Suppressor macrophage treated with lipopolysaccharide for 1 hour (primary cell): ENCODE measurements around the gene KIAA1671.

ENCODE experiments used
- DNase-seq, 3 donors: peaks; one replicate each; pipeline ENCODE4 v3.0.0-alpha.2; 2020 to 2022

Gene KIAA1671

DNA sequence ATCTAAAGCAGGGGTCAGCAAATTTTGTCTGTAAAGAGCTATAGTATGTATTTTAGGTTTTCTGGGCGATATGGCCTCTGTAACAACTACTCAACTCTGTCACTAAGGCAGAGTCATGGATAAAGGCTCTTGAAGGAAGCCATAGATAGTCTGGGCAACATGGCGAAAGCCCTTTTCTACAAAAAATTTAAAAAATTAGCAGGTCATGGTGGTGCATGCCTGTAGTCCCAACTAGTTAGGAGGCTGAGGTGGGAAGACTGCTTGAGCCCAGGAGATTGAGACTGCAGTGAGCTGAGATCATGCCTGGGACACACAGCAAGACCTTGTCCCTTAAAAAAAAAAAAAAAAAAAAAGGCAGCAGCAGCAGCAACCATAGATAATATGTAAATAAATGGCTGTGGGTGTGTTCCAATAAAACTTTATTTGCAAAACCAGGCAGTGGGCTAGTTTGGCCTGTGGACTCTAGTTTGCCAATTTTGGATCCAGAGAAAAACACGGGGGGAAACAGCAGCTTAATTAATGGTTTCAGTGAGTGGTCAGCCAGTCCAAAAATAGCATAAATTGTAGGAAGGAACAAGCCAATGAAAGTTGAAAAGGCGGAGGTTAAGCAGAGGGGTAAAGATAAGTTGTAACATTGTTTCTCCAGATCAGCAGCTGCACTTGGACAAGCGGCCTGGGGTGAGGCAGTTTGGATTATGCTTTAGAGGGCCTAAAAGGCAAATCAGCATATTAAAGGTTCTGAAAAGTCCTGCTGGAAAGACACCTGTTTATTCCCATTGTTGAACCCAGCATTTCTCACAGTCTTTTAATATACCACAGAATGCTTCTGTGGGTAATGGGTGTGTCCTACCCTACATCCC, 62.6 kb downstream of the KIAA1671 start:
- DNase-seq, result peak in 1 of 3 donors; percentile 5

DNA sequence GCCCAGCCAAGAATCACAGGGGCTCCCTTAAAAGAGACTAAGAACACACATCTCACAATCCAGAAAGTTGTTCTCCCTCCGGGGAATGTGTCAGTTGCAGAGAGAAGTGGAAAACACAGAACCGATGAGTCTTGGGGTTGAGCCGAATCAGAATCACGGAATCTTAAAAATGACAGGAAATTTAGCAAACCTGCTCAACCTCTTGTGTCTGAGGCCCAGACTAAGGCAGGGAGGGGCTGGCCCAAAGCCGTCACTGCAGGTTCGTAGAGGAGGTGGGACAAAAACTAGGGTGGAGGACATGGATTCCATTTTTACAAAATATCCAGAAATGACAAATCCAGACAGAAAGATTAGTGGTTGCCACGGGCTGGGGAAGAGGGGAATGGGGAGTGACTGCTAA, 63.8 kb downstream of the KIAA1671 start:
- DNase-seq, result no peak

DNA sequence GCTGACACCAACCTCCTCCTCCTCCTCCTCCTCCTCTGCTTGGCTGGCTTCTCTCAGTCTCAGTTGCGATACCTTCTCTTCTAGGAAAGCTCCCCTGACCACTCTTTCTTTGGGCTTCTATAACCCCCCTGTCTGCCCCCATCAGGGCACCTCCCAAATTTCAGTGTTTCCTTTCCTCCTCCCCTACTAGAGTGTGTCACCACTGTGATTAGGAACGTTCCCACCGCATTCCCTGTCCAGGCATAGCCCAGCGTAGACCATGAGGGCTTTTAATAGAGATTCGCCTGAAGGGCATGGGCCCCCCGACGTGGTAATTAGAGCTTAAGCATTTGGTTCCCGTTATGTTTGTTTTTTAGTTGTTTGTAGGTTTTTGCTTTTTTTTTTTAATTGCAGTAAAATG, 65.5 kb downstream of the KIAA1671 start:
- no peak for DNase-seq

DNA sequence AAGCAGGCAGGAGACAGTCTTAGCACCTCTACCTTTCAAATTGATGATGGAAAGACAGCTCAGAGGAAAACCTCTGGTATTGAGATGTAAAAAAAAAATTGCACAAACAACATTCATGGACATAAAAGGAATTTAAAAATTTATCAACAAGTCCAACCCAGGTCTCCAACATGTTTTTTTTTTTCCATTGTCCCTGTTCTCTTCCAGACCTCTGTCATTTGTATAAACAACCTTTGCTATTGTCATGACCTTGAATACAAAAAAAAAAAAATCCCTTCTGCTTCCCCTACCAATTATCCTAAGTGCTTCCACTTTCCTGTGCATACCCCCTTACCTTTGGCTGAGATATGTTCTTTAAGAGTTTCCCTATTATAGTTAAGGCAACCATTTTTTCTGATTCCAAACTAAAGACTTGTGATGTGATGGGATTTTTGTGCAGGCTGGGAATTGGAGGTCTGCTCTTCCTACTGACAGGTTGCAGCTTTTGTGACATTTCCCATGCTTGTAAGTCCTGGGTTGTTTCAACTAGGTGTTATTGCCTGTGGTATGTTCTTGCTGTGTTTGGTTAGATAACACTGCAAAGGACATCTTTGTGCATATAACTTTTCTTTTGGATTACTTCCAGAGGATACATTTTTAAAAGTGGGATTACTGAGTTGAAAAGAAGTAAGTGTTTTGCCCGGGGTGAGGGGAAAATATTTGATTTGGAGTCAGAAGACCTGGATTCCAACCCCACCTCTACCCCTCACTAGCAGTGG, 67.1 kb downstream of the KIAA1671 start:
- no peak for DNase-seq

DNA sequence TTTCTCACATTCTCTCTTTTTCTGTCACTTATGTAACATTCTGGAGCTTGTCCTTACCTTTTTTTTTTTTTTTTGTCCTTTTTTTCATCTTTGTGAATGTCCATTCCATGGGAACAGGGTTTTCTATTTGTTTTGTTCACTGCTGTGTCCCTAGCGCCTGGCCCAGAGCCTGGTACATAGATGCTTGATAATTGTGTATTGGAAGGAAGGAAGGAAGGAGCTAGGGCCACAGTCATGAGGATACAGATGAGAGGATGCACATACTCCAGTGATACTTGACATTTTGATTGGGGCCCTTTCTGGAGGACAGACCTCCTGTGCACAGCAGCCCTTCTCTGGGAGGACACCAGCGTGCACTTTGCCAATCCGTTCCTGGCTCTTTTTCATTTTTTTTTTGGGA, 68.9 kb downstream of the KIAA1671 start:
- DNase-seq, result no peak

DNA sequence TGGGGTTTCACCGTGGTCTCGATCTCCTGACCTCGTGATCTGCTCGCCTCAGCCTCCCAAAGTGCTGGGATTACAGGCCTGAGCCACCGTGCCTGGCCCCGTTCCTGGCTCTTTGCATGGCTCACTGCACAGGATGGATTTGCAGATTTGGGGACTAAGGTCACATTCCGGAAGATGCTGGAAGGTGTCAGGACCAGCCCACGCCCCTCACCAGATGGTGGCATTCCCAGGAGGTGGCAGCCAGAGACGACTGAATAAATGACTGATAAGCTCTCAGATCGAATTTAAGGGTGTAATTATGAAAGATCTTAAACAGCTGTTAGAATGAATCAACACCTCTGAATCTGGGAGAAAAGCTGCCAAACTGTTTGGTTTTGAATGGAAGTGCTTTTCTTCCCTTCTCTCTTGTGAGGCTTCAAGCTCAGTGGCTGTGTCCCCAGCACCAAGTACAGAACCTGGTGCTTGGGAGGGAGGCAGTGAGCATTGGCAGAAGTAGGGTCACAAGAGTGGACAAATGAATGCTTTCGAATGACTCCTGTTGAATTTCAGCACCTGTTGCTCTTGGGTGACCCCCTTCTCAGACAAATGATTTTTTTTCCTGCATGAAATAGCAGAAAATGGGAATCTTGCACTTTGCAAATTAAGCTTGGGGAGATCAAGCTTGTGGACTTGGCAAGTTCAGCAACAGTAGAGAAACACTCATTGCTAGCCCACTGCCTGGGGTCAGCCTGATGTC, 69.6 kb downstream of the KIAA1671 start:
- no peak for DNase-seq

DNA sequence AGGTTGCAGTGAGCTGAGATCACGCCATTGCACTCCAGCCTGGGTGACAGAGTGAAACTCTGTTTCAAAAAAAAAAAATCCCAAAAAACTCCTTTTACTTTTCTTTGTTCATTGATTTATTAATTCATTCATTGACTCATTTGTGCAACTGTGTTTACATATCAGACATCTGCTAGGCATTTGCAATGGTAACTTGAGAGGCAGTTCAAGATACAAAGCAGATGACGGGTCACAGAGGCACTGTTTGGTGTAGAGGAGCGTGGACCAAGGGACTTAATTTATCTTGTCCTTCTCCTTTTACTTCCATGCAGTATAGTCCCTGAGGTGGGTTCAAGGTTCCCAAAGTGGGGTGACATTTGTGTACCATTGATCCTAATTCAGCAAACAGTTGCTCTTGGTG, 71.4 kb downstream of the KIAA1671 start:
- no peak for DNase-seq

DNA sequence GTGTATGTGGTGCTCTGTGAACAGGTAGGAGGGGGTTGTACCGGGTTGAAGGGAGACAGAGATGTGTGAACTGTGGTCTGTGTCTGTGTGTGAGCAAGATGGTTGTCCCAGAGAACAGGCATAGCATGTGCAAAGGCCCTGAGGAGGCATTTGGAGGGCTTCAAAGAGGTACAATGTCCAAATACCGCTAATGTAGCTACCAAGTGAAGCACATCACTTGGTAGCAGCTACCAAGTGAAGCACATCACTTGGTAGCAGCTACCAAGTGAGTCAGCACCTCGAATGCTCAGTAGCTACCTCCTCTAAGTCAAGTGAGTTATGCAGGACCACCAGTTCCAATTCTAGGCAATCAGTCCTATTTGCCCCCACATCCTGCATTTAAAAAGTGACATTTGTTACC, 72.4 kb downstream of the KIAA1671 start:
- DNase-seq, result no peak

DNA sequence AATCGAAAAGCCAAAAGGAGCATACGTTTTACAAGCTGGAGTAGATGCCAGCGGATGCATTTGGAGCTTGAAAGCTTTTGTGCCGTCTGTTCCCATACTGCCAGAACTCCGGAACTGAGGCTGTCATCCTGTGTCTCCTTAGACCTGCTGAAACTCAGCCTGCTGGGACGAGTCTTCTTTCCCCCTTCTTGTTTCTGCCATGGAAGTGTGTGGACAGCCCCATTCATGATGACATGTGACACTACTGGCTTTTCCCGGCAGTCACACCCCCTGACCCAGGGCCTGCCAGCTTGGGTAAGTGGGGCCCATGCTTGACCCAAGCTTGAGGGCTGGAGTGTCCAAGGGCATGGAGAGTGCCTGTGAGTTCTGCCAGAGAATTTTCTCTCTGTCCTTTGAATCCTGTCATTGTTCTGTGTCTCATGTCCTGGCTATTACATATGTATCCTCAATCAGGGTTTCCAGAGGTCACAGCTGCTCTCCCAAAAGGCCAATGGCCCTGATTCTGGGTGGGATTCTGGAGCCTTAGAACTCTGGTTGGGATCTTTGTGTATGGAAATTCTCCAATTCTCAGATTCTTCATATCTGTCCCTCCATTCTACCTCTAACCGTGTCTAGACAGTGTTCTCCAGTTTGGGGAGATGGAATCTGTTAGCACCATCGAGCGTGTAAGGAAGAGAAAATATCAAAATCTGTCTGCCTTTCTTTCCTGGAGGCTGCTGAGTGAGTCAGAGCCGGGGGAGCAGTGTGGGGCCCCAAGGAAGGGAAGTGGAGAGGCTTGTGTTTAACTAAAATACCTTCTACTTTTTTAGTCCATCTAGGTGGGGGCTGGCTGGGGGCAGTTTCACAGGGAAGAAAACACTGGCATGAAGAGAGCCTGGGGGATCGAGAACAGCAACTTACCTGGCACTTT, 73.2 kb downstream of the KIAA1671 start:
- peak in 2 of 3 donors; percentile 22 to 44 for DNase-seq

DNA sequence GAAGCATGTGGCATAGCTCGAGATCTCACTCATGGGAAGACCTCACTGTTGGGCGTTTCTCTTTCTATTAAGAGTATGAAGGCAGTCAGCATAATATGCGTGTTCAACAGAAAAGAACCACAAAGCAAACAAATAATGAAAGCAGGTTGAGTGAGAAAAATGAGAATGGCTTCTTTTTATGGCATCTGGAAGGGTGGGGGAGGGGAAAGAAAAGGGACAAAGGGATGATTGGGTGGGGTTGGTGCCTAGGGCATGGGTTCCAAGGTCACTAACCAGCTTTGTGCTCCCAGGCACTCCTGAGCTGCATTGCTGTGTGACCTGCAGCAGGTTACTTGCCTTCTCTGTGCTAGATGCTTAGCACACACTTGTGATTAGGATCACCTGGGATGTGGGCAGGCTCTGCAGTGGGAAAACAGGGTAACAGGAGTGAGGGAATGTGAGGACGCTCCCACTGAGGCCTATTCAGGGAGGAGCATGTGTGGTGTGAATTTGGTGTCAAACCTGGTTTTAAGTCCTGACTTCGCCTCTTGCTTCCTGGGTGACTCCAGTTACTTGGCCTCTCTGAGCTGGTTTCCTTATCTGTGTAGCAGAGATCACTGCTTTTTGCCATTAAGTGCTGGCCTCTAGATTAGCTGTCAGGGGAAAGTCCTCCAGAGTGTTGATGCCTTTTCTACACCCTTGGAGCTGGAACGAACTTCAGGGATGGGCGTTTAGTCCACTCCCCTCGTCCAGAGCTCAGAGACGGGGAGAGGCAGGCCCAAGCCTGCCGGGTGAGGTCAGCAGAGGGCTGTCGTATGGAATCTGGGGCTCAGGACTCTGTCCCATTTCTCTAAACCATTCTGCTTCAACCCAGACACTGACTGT, 74.8 kb downstream of the KIAA1671 start:
- no peak for DNase-seq

DNA sequence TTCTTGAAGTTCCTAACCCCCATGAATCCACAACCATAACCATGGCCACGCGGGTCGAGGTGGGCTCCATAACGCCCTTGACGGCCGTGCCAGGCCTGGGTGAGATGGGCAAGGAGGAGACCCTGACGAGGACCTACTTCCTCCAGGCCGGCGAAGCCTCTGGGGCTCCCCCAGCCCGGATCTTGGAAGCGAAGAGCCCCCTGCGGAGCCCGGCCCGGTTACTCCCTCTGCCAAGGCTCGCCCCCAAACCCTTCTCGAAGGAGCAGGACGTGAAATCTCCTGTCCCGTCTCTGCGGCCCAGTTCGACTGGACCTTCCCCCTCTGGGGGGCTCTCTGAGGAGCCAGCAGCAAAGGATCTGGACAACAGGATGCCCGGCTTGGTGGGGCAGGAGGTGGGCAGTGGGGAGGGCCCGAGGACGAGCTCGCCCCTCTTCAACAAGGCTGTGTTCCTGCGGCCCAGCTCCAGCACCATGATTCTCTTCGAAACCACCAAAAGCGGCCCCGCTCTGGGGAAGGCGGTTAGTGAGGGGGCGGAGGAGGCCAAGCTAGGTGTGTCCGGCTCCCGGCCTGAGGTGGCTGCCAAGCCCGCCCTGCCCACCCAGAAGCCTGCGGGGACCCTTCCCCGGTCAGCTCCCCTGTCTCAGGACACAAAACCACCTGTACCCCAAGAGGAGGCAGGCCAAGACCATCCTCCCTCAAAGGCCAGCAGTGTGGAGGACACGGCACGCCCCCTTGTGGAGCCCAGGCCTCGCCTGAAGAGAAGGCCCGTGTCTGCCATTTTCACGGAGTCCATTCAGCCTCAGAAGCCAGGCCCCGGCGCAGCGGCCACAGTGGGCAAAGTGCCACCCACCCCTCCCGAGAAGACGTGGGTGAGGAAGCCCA, 75.7 kb downstream of the KIAA1671 start:
- DNase-seq, result peak in 2 of 3 donors; percentile 26 to 50

DNA sequence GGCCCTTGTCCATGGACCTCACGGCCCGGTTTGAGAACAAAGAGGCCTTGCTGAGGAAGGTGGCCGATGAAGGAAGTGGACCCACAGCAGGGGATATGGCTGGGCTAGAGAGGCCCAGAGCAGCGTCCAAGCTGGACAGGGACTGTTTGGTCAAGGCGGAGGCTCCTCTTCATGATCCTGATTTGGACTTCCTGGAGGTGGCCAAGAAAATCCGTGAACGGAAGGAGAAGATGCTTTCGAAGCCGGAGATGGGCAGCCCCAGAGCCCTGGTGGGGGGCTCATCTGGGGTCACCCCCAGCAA, 76.3 kb downstream of the KIAA1671 start:
- no peak for DNase-seq

DNA sequence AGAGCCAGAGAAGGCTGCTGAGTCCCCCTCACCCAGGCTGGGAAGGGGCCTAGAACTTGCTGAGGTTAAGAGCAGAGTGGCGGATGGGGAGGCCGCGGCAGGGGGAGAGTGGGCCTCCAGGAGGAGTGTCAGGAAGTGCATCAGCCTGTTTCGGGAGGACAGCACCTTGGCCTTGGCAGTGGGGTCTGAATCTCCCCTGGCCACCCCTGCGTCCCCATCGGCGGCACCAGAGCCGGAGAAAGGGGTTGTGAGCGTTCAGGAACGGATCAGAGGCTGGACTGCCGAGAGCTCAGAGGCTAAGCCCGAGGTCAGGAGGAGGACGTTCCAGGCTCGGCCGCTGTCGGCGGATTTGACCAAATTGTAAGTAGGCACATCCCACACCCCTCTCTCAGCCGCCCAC, 76.7 kb downstream of the KIAA1671 start:
- no peak for DNase-seq

DNA sequence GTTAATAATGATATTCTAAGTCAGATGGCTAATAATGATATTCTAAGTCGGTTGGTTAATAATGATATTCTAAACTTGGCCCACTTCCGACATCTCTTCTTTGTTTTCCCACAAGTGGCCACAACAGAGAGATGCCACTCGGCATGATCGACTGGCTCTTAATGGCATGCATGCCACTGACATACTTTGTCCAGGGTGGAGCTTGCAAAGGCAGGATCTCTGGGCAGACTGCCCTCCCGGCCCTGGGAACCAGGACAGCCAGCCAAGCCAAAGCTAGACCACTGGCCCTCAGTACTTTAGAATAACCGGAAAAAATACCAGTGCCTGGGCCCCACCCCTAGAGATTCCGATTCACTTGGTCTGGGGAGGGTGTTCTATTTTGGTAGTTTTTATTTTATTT, 78.1 kb downstream of the KIAA1671 start:
- DNase-seq, result no peak

DNA sequence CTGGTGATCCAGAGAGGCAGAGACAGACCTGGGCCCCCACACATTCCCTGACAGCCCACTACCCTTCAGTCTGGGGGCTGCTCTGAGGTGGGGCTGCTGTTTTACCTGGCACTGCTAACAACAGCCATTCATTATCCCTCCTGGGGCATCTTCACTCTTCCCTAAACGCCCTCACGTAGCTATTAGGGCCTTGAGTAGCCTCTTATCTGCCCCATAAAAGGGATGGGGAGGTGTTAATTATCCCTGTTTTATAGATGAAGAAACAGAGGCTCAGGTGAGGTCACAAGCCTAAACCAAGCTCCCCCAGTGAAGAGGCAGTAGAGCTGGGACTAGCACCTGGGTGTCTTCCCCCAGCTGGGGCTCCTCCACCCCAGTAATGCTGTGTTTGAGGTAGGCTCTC, 79.5 kb downstream of the KIAA1671 start:
- no peak for DNase-seq

DNA sequence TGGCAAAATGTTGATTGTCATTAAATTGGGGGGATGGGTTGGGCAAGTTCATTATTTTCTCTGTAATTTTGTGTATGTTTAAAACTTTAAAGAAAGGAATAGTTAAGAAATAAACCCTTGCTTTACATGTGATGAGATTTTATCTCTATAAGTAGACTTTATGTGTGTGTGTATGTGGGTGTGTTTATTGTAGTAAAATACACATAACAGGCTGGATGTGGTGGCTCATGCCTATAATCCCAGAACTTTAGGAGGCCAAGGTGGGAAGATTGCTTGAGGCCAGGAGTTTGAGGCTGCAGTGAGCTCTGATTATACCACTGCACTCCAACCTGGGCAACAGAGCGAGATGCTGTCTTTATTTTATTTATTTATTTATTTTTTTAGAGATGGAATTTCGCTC, 83.2 kb downstream of the KIAA1671 start:
- no peak for DNase-seq

DNA sequence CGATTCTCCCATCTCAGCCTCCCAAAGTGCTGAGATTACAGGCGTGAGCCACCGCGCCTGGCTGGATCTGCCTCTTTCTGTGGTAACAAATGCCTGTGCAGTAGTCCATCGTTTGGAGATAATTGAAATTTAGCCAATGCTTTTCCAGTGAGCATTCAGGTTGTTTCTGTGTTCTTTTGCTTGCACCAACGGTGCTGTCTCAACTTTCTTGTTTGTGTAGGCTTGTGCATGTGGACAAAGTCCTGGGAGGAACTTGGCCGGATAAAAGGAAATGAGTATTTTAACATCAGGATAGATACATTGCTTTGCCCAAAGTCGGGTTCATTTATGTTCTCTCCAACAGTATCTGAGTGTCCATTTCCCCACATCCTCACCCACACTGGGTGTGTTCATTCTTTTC, 85.7 kb downstream of the KIAA1671 start:
- DNase-seq, result peak in 1 of 3 donors; percentile 12

DNA sequence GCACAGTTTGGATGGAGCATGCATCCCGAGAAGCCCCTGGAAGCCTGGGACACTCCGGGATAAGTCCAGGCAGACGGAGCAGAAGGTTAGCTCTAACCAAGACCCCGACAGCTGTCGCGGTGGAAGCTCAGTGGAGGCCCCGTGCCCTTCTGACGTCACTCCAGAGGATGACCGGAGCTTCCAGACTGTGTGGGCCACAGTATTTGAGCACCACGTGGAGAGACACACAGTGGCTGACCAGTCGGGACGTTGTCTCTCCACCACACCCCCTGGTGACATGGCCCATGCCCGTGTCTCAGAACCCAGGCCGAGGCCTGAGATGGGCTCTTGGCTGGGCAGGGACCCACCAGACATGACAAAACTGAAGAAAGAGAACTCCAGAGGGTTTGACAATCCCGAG, 86.3 kb downstream of the KIAA1671 start:
- DNase-seq, result no peak

DNA sequence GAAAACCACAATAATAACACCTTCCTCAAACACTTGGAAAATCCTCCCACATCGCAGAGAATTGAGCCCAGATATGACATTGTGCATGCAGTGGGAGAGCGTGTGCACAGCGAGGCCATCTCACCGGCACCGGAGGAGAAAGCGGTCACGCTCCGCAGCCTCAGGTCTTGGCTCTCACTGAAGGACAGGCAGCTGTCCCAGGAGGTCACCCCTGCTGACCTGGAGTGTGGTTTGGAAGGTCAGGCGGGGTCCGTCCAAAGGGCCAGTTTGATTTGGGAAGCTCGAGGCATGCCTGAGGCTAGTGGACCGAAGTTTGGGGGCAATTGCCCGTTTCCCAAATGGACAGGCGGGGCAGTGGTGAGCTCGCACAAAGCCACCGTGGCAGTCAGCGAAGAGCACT, 86.7 kb downstream of the KIAA1671 start:
- peak in 1 of 3 donors; percentile 16 for DNase-seq

DNA sequence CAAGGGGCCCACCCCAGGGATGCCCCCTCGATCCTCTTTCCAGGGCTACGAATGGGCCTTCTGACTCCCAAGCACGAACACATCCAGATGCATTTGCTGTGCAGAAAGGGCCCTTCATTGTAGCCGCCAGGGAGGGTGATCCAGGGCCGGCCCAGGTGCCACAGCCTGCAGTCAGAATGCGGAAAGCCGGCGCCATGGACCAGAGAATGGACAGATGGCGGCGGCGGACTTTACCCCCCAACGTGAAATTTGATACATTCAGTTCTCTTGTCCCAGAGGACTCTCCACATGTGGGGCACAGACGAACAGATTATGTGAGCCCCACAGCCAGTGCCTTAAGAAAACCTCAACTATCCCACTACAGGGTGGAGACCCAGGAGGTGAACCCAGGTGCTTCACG, 87.2 kb downstream of the KIAA1671 start:
- peak in 1 of 3 donors; percentile 12 for DNase-seq

DNA sequence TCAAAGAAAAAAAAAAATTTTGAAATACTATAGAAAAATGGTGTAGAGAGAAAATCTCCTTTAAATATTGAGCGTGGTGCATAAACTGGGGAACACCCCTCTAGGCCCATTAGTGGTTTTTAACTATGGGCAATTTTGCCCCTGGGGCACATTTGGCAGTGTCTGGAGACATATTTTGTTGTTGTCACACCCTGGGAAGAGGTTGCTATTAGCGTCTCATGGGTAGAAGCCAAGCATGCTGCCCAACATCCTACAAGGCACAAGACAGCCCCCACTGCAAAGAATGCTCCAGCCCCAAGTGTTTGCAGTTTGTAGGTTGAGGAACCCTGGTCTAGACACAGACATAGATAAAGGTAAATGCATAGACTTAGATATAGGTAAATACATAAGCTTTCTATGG, 92.6 kb downstream of the KIAA1671 start:
- DNase-seq, result peak in 1 of 3 donors; percentile 3
